ENCODE data around the gene FECH. TPM values are rescaled to one million over a fixed set of nuclear protein-coding genes. Genes with fewer than 3 reads are reported as not detected.
A peak's percentile ranks its signal among the peaks of the same experiment; 100 is the strongest.

Gene FECH, protein sequence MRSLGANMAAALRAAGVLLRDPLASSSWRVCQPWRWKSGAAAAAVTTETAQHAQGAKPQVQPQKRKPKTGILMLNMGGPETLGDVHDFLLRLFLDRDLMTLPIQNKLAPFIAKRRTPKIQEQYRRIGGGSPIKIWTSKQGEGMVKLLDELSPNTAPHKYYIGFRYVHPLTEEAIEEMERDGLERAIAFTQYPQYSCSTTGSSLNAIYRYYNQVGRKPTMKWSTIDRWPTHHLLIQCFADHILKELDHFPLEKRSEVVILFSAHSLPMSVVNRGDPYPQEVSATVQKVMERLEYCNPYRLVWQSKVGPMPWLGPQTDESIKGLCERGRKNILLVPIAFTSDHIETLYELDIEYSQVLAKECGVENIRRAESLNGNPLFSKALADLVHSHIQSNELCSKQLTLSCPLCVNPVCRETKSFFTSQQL
- total RNA-seq (10 to 100 TPM; 11.7 to 15.3 (median 13.5) TPM), polyA plus RNA-seq (10 to 100 TPM; 14.2 to 19.4 TPM), total RNA-seq (14.1 reads per million, percentile 43 among the genes with 10 or more reads in this experiment)

DNA sequence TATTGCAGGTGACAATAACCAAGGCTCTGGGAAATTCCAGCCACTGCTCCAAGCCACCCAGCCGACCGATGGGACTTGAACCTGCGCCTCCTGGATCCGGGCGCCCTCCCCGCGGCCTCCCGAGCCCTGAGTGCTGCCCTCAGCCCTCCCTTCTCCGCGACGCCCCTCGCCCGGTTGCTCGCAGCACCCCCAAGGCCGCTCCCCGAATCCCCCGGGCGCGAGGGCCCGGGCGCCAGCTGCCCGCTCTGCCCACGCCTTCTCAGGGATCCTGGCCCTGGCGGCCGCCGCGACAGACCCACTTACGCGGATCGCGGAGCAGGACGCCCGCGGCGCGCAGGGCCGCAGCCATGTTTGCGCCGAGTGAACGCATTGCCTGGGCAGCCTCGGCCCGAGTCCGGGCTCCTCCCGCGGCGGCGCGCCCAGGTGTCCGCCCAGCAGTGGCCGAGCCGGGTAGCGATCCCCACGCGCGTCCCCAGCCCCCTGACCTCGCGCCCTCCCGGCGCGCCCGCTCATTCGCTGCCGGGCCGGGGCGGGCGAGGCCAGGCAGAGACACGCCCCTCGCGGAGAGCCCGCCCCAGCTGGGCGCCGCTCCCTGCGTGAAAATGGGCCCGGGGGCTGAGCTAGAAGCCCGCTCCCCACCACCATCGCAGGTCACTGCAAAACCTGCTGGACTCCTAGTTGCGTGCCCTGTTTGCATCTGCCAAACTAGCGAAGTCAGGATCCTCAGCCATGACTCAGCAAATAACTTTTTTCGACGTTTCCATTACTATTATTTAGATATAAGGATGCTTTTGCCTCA is at the start of gene FECH:
Gene FECH (minus strand): TSS at position 452 of the 799 bp plus-strand sequence. CDS start 82 bp downstream, at position 370.
- POLR2A ChIA-PET = interaction anchor here (0.5 to 1.9 kb wide), 5 partner anchors 14 to 45 kb away, joined by 3 to 6 read pairs (median 3); partner anchors contain the start of gene NARS1
- Mint-ChIP-seq H3K36me3 (peaks cover 0 to 10% (median 0%) of the 10 kb centered on the region in 5 donors), H3K4me1 (peaks cover 10 to 35% (median 23%) of the 10 kb centered on the region in 7 donors), H3K4me3 (peak within 1 kb of the TSS; percentile 81 to 95 (median 89)), H3K27me3 (no peaks in the 10 kb centered on the region), H3K27ac (peak within 1 kb of the TSS; percentile 65 to 90 (median 83)), H3K9me3 (no peaks in the 10 kb centered on the region)
- ATAC-seq = peak; percentile 98
- H3K36me3 ChIP-seq (ENCODE audit: control insufficient read depth in 2 of 3, insufficient read depth in 3 of 3, low read length in 3 of 3) = peaks cover 0 to 3% (median 0%) of the 10 kb centered on the region in 3 experiments
- no peaks in the 10 kb centered on the region for H3K9me3 ChIP-seq (ENCODE audit: control insufficient read depth in 2 of 3, low read length in 3 of 3)
- intact Hi-C loops (cut with micrococcal nuclease) = loop anchor here (1.0 to 5.0 kb wide), 6 partner anchors 35 to 1553 kb away; partner anchors contain the start of genes NARS1 (in 2 of the 2), SEC11C (in 1 of the 2), TXNL1 (in 1 of the 2) and WDR7 (in 1 of the 2)
- DNase-seq = peak; percentile 59 to 81 (median 73)
- H3K27me3 ChIP-seq (ENCODE audit: control insufficient read depth in 2 of 2, insufficient read depth in 2 of 2, low read length in 2 of 2) = no peaks in the 10 kb centered on the region
- H3K4me1 ChIP-seq (ENCODE audit: control insufficient read depth in 2 of 2, insufficient read depth in 2 of 2, low read length in 2 of 2) = peaks cover 9 to 11% of the 10 kb centered on the region in 2 donors
- CTCF ChIA-PET = interaction anchor here (1.2 kb wide), 1 partner anchor 22 kb away, joined by 3 read pairs; no protein-coding TSS in a partner anchor
- H3K4me3 ChIP-seq (ENCODE audit: low read length) = peak within 1 kb of the TSS; percentile 61
- H3K27ac ChIP-seq (ENCODE audit: low read depth, low read length) = peak within 1 kb of the TSS; percentile 75

DNA sequence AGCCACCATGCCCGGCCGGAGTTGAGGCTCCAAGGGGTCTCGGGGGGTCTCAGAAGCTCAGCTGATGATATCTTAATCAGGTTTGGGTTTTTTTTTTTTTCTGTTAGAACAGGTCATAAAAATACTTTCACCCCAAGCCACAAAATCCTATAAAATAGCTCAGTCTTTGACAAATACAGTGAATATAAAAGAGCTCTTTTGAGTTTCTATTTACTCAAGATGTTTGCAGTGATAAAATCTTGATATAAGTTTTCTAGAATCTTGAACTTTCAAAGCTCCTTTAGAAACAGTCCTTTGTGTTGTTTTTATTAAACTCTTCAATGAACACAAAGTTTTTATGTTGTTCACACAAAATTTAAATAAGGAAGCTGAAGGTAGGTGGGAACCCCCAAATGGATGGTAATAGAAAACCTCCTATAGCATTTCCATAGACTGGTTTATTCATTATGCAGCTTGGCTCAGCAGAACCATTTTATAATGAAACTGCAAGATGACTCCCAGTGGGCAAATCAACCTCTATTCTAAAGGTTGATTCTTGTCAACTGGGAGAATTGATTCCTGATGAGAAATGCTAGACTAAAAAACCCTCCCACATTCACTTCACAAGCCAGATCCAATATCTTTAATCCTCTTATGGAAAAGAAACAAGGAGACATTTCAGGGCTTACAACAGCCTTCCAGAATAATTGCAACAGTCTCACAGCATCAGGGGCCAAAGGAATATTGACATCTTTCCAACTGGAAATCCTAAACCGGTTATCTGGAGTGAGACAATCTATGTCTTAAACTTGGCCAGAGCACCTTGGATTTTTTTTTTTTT is 48.7 kb upstream of the FECH start:
- no peak overlapping the region for H3K4me3 Mint-ChIP-seq
- no peak overlapping the region for H3K4me3 ChIP-seq (ENCODE audit: low read length)
- H3K9me3 Mint-ChIP-seq = peaks cover 0 to 3% (median 0%) of the 10 kb centered on the region in 11 donors
- POLR2A ChIA-PET = no interaction called here
- H3K27me3 ChIP-seq (ENCODE audit: control insufficient read depth in 2 of 2, insufficient read depth in 2 of 2, low read length in 2 of 2) = no peaks in the 10 kb centered on the region
- peaks cover 7% of the 10 kb centered on the region in 2 donors for H3K4me1 ChIP-seq (ENCODE audit: control insufficient read depth in 2 of 2, insufficient read depth in 2 of 2, low read length in 2 of 2)
- peaks cover 9 to 22% (median 16%) of the 10 kb centered on the region in 7 donors for H3K4me1 Mint-ChIP-seq
- CTCF ChIA-PET = no interaction called here
- no peak overlapping the region for H3K27ac ChIP-seq (ENCODE audit: low read depth, low read length)
- intact Hi-C loops (cut with micrococcal nuclease) = no loop called here
- peak overlapping the region in 2 of 9 donors; percentile 25 to 41 for H3K27ac Mint-ChIP-seq
- no peaks in the 10 kb centered on the region for H3K27me3 Mint-ChIP-seq
- H3K36me3 Mint-ChIP-seq = peaks cover 0 to 17% (median 4%) of the 10 kb centered on the region in 5 donors
- no peak for DNase-seq
- no peaks in the 10 kb centered on the region for H3K9me3 ChIP-seq (ENCODE audit: control insufficient read depth in 2 of 3, low read length in 3 of 3)
- ATAC-seq = no peak
- no peaks in the 10 kb centered on the region for H3K36me3 ChIP-seq (ENCODE audit: control insufficient read depth in 2 of 3, insufficient read depth in 3 of 3, low read length in 3 of 3)

DNA sequence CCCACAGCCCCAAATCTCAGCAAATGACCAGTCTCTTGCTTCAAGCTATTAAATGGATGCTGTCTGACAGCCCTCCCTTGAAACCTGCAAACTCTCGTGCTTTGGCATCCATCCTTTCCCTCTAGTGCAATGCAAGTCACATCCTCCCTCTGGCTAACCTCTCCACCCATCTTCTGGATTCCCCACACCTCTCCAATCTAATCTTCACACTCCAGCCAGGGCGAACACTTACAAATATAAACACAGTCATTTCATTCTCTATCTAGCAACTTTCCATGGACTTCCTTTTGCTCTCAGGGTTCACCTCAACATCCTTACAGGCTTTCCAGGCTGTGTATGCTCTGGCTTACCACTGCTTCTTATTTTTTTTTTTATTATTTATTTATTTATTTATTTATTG is 45.2 kb upstream of the FECH start:
- H3K9me3 ChIP-seq (ENCODE audit: control insufficient read depth in 2 of 3, low read length in 3 of 3) = no peaks in the 10 kb centered on the region
- DNase-seq (no peak), ATAC-seq (no peak)
- peaks cover 10 to 11% of the 10 kb centered on the region in 2 donors for H3K4me1 ChIP-seq (ENCODE audit: control insufficient read depth in 2 of 2, insufficient read depth in 2 of 2, low read length in 2 of 2)
- H3K4me3 Mint-ChIP-seq = peak overlapping the region; percentile 55 to 97 (median 84)
- no peaks in the 10 kb centered on the region for H3K27me3 ChIP-seq (ENCODE audit: control insufficient read depth in 2 of 2, insufficient read depth in 2 of 2, low read length in 2 of 2)
- H3K27me3 Mint-ChIP-seq = no peaks in the 10 kb centered on the region
- H3K27ac ChIP-seq (ENCODE audit: low read depth, low read length) = no peak overlapping the region
- H3K27ac Mint-ChIP-seq = peak overlapping the region; percentile 3 to 79 (median 11)
- no peak overlapping the region for H3K4me3 ChIP-seq (ENCODE audit: low read length)
- no peaks in the 10 kb centered on the region for H3K36me3 ChIP-seq (ENCODE audit: control insufficient read depth in 2 of 3, insufficient read depth in 3 of 3, low read length in 3 of 3)
- H3K9me3 Mint-ChIP-seq = peaks cover 0 to 4% (median 0%) of the 10 kb centered on the region in 11 donors
- CTCF ChIA-PET = interaction anchor here (2.3 kb wide), 1 partner anchor 10 kb away, joined by 10 read pairs; the partner anchor contains the start of gene NARS1
- H3K4me1 Mint-ChIP-seq = peaks cover 9 to 27% (median 20%) of the 10 kb centered on the region in 7 donors
- intact Hi-C loops (cut with micrococcal nuclease) = loop anchor here (2.0 kb wide), 1 partner anchor 981 kb away; the partner anchor contains the start of gene WDR7 (in 2 of the 2)
- POLR2A ChIA-PET = interaction anchor here (1.2 to 2.7 kb wide), 2 partner anchors 10 to 46 kb away, joined by 3 to 19 read pairs; partner anchors contain the start of genes FECH and NARS1
- H3K36me3 Mint-ChIP-seq = peaks cover 0 to 8% (median 0%) of the 10 kb centered on the region in 5 donors

DNA sequence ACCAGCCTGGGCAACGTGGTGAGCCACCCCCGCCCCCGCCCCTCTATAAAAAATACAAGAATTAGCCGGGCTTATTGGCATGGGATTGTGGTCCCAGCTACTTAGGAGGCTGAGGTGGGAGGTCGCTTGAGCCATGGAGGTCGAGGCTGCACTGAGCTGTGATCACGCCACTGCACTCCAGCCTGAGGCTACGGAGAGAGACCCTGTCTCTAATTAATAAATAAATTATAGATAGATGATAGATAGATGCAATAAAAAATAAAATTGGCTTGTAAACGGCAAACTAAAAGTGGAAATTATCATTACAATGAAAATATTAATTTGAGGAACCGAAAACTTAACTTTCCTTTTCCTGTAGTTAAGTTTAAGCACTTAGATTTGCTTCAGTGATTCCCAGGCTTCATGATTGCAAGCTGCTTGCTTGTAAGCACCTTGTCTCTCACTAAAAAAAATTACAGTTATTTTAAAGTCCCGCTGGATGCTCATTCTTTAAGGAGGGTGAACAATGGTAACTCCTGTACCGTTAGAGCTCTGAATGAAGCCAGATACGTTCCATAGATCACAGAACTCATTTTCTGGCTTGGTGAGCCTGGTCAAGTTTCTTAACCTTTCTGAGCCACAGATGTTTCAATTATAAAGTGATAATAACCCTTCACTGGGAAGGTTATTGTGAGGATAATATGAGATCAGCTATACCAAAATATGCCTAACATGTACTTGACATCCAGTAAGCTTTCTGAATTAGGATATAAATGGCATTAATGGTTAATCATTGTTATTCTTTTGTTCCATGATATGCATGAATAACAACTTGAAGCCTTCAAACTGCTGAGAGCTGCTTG is 44.5 kb upstream of the FECH start:
- Mint-ChIP-seq H3K27me3 (no peaks in the 10 kb centered on the region), H3K4me1 (peaks cover 9 to 27% (median 20%) of the 10 kb centered on the region in 7 donors), H3K36me3 (peaks cover 0 to 8% (median 0%) of the 10 kb centered on the region in 5 donors), H3K9me3 (peaks cover 0 to 4% (median 0%) of the 10 kb centered on the region in 11 donors), H3K27ac (peak overlapping the region; percentile 9 to 99 (median 97)), H3K4me3 (peak overlapping the region; percentile 88 to 98 (median 96))
- Histone ChIP-seq H3K27me3 (ENCODE audit: control insufficient read depth in 2 of 2, insufficient read depth in 2 of 2, low read length in 2 of 2) (no peaks in the 10 kb centered on the region), H3K4me1 (ENCODE audit: control insufficient read depth in 2 of 2, insufficient read depth in 2 of 2, low read length in 2 of 2) (peaks cover 10 to 11% of the 10 kb centered on the region in 2 donors), H3K36me3 (ENCODE audit: control insufficient read depth in 2 of 3, insufficient read depth in 3 of 3, low read length in 3 of 3) (no peaks in the 10 kb centered on the region), H3K9me3 (ENCODE audit: control insufficient read depth in 2 of 3, low read length in 3 of 3) (no peaks in the 10 kb centered on the region), H3K4me3 (ENCODE audit: low read length) (peak overlapping the region; percentile 88), H3K27ac (ENCODE audit: low read depth, low read length) (peak overlapping the region; percentile 79)
- intact Hi-C loops (cut with micrococcal nuclease) = loop anchor here (1.0 to 2.0 kb wide), 9 partner anchors 10 to 1508 kb away; partner anchors contain the start of genes FECH (in 2 of the 2), NARS1 (in 2 of the 2), WDR7 (in 2 of the 2) and NEDD4L (in 1 of the 2)
- CTCF ChIA-PET = interaction anchor here (0.7 to 2.3 kb wide), 2 partner anchors 10 to 115 kb away, joined by 3 to 10 read pairs; partner anchors contain the start of gene NARS1
- ATAC-seq (no peak), DNase-seq (no peak)
- POLR2A ChIA-PET = interaction anchor here (1.0 to 2.7 kb wide), 3 partner anchors 9 to 45 kb away, joined by 3 to 19 read pairs (median 4); partner anchors contain the start of genes FECH and NARS1
